Tongue (tissue), 2 donors: ENCODE data around the gene ZNF664. TPM values are rescaled to one million over a fixed set of nuclear protein-coding genes. Genes with fewer than 3 reads are reported as not detected.

Experiments
- DNase-seq: peaks from one replicate; pipeline ENCODE4 v3.0.0-alpha.2; 2015
- total RNA-seq: library from RNA; depleted of rRNA; stranded (reverse); fragments of >200 nt; gene quantifications from one replicate; pipeline ENCODE4 v1.2.3, GENCODE V29; 2014

The ZNF664 gene
- total RNA-seq, 1 donor from 2014 or later = 55.4 TPM

GRCh38 chr12:124010687-124011086 is 37.7 kb downstream of the ZNF664 start:
- DNase-seq = no peak

GRCh38 chr12:124011435-124012115 is 38.6 kb downstream of the ZNF664 start:
- DNase-seq = no peak

GRCh38 chr12:124013073-124013472 is 40.1 kb downstream of the ZNF664 start:
- no peak for DNase-seq

GRCh38 chr12:124015494-124016461 is 42.8 kb downstream of the ZNF664 start:
- DNase-seq = no peak

GRCh38 chr12:124017064-124017463 is 44.0 kb downstream of the ZNF664 start:
- no peak for DNase-seq

GRCh38 chr12:124018539-124018938 is 45.5 kb downstream of the ZNF664 start:
- no peak for DNase-seq

- DNase-seq = no peak
These were observed 46.1 kb downstream of the ZNF664 start for GRCh38 chr12:124019115-124019514.

- no peak for DNase-seq
These were observed 47.5 kb downstream of the ZNF664 start for GRCh38 chr12:124020514-124020949.

GRCh38 chr12:124021007-124021406 is 48.0 kb downstream of the ZNF664 start:
- no peak for DNase-seq

GRCh38 chr12:124022161-124022560 is 49.1 kb downstream of the ZNF664 start:
- no peak for DNase-seq

GRCh38 chr12:124024263-124024678 is 51.3 kb downstream of the ZNF664 start:
- no peak for DNase-seq

- DNase-seq = no peak
These were observed 51.8 kb downstream of the ZNF664 start for GRCh38 chr12:124024776-124025175.

- no peak for DNase-seq
These were observed 52.6 kb downstream of the ZNF664 start for GRCh38 chr12:124025661-124026060.

- peak; percentile 60 for DNase-seq
These were observed 54.0 kb downstream of the ZNF664 start for GRCh38 chr12:124026755-124027745.

- DNase-seq = peak; percentile 55
These were observed 54.9 kb downstream of the ZNF664 start for GRCh38 chr12:124027753-124028554.

GRCh38 chr12:124028555-124028925 is 55.5 kb downstream of the ZNF664 start:
- no peak for DNase-seq

GRCh38 chr12:124030008-124030407 is 57.0 kb downstream of the ZNF664 start:
- DNase-seq = no peak

- DNase-seq = peak; percentile 46
These were observed 57.5 kb downstream of the ZNF664 start for GRCh38 chr12:124030510-124030909.

GRCh38 chr12:124031058-124031457 is 58.0 kb downstream of the ZNF664 start:
- no peak for DNase-seq

- peak; percentile 86 for DNase-seq
These were observed 59.4 kb downstream of the ZNF664 start for GRCh38 chr12:124032265-124032886.

GRCh38 chr12:124033859-124034258 is 60.8 kb downstream of the ZNF664 start:
- no peak for DNase-seq
